DOHH2 (cell line): ENCODE measurements around the gene COTL1.

Source experiments
- EZH2phosphoT487 ChIP-seq: fragments of 200-600 bp; sonication (generic); IDR thresholded peaks from 2 replicates; pipeline ENCODE4 v1.6.1; 2017; ENCODE audit warnings: borderline replicate concordance, mild to moderate bottlenecking, antibody characterized with exemption, low read length, moderate library complexity, mixed read lengths
- TF ChIP-seq, protein P1 (sequence below): fragments of 200-600 bp; sonication (generic); IDR thresholded peaks from one replicate; pipeline ENCODE4 v1.5.1; 2014; ENCODE audit warnings: antibody characterized with exemption, mild to moderate bottlenecking, low read depth, low read length; ENCODE audit not compliant: poor library complexity, severe bottlenecking

DNA sequence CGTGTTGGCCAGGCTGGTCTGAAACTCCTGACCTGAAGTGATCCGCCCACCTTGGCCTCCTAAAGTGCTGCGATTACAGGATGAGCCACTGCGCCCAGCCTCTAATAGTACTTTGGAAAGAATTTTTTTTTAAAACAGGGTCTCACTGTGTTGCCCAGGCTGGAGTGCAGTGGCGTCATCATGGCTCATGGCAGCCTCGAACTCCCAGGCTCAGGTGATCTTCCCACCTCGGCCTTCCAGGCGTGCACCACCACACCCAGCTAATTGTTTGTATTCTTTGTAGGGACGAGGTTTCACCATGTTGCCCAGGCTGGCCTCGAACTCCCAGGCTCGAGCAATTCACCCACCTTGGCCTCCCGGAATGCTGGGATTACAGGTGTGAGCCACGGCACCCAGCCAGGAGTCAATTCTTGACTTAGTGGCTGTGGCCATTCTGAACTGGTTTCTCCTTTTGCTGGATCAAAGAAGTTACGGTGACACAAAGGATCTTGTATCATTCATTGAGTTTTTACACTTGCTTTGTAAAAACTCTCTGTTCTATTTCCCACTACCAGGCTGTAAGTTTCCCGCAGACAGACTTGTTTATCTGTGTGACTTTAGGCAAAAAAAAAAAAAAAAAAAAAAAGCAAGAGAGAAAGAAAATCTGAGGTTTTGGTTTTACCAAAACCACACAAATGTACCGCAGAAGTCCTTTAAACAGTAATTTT lies 12.7 kb upstream of the COTL1 start:
- TF ChIP-seq, protein P1, sequence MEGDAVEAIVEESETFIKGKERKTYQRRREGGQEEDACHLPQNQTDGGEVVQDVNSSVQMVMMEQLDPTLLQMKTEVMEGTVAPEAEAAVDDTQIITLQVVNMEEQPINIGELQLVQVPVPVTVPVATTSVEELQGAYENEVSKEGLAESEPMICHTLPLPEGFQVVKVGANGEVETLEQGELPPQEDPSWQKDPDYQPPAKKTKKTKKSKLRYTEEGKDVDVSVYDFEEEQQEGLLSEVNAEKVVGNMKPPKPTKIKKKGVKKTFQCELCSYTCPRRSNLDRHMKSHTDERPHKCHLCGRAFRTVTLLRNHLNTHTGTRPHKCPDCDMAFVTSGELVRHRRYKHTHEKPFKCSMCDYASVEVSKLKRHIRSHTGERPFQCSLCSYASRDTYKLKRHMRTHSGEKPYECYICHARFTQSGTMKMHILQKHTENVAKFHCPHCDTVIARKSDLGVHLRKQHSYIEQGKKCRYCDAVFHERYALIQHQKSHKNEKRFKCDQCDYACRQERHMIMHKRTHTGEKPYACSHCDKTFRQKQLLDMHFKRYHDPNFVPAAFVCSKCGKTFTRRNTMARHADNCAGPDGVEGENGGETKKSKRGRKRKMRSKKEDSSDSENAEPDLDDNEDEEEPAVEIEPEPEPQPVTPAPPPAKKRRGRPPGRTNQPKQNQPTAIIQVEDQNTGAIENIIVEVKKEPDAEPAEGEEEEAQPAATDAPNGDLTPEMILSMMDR: no peak
- no peak for TF ChIP-seq EZH2phosphoT487
